Measurements from ENCODE around the gene OXT. TPM values are rescaled to one million over a fixed set of nuclear protein-coding genes. Genes with fewer than 3 reads are reported as not detected.
"Not testable (repeated sequence)": the region's sequence is repeated elsewhere in the genome, so short reads cannot be mapped to it uniquely, and the experiment has no call there.

OXT gene
- polyA plus RNA-seq (2013, experiment 1 of 2; ENCODE audit: insufficient read length): not detected
- polyA plus RNA-seq (2013, experiment 2 of 2; ENCODE audit: insufficient read length): 0.19 TPM

GRCh38 chr20:3071610-3072529, at the start of gene OXT:
Gene OXT, plus strand, starts transcription at chr20:3071620. Its CDS starts 36 bp downstream, at chr20:3071656.
- DNase-seq: peak; percentile 27

GRCh38 chr20:3021777-3022176, 49.6 kb upstream of the OXT start:
- no peak for DNase-seq

- DNase-seq: not testable (repeated sequence)
Observed at GRCh38 chr20:3022559-3023490, 48.6 kb upstream of the OXT start.

- DNase-seq: no peak
Observed at GRCh38 chr20:3027987-3028386, 43.4 kb upstream of the OXT start.

GRCh38 chr20:3031524-3032147, 39.8 kb upstream of the OXT start:
- DNase-seq: no peak

- no peak for DNase-seq
Observed at GRCh38 chr20:3032624-3033023, 38.8 kb upstream of the OXT start.

- no peak for DNase-seq
Observed at GRCh38 chr20:3037654-3038053, 33.8 kb upstream of the OXT start.

GRCh38 chr20:3038454-3038853, 33.0 kb upstream of the OXT start:
- no peak for DNase-seq

- DNase-seq: no peak
Observed at GRCh38 chr20:3039426-3039825, 32.0 kb upstream of the OXT start.

- no peak for DNase-seq
Observed at GRCh38 chr20:3040086-3040485, 31.3 kb upstream of the OXT start.

GRCh38 chr20:3041854-3042409, 29.5 kb upstream of the OXT start:
- no peak for DNase-seq

GRCh38 chr20:3042625-3043024, 28.8 kb upstream of the OXT start:
- DNase-seq: no peak

GRCh38 chr20:3043322-3043721, 28.1 kb upstream of the OXT start, which contains the start of gene GNRH2:
Gene GNRH2, plus strand, starts transcription at chr20:3043622. Its CDS starts 793 bp downstream, at chr20:3044415.
- no peak for DNase-seq

GRCh38 chr20:3044336-3044965, 27.0 kb upstream of the OXT start:
- no peak for DNase-seq

GRCh38 chr20:3045042-3045815, 26.2 kb upstream of the OXT start:
- peak; percentile 47 for DNase-seq

- DNase-seq: peak; percentile 78
Observed at GRCh38 chr20:3045816-3046676, 25.4 kb upstream of the OXT start, which contains the start of gene MRPS26. Gene MRPS26, plus strand, starts transcription at chr20:3046052. Its CDS starts 17 bp downstream, at chr20:3046069.

GRCh38 chr20:3046677-3047462, 24.6 kb upstream of the OXT start:
- no peak for DNase-seq

GRCh38 chr20:3047486-3048419, 23.7 kb upstream of the OXT start:
- DNase-seq: no peak

Data from fibroblast of skin of abdomen (primary cell).